Transverse colon (tissue), 4 donors: ENCODE results near the gene CSF3R. TPM values are rescaled to one million over a fixed set of nuclear protein-coding genes. Genes with fewer than 3 reads are reported as not detected.
"Not testable (repeated sequence)": the region's sequence is repeated elsewhere in the genome, so short reads cannot be mapped to it uniquely, and the experiment has no call there.

Source experiments
- DNase-seq: peaks from one replicate; pipeline ENCODE4 v3.0.0-alpha.2; 2019
- H3K27ac ChIP-seq, 4 donors: fragments of 200-600 bp; sonication (generic); 2 replicates each; pipeline ENCODE4 v1.5.1; 2016 to 2018; ENCODE audit warnings: inconsistent platforms in 4 of 4
- H3K27me3 ChIP-seq: fragments of 200-600 bp; sonication (generic); 2 replicates; pipeline ENCODE4 v1.5.1; 2017; ENCODE audit warnings: inconsistent platforms
- H3K36me3 ChIP-seq, 4 donors: fragments of 200-600 bp; sonication (generic); 2 replicates each; pipeline ENCODE4 v1.5.1; 2017 to 2019; ENCODE audit warnings: inconsistent platforms in 4 of 4
- H3K4me1 ChIP-seq, 4 donors: fragments of 200-600 bp; sonication (generic); 2 replicates each; pipeline ENCODE4 v1.5.1; 2017 to 2020; ENCODE audit warnings: inconsistent platforms in 4 of 4
- H3K4me3 ChIP-seq, 4 donors: fragments of 200-600 bp; sonication (generic); 1 replicate in 1 of 4; 2 replicates in 3 of 4; pipeline versions ENCODE4 v1.5.1 to v1.6.1; 2017 to 2019; ENCODE audit warnings: inconsistent platforms in 4 of 4
- H3K9me3 ChIP-seq, 2 donors: fragments of 200-600 bp; sonication (generic); 2 replicates each; pipeline ENCODE4 v1.5.1; 2017 to 2019; ENCODE audit warnings: inconsistent platforms in 2 of 2
- CTCF ChIP-seq, 5 experiments: fragments of 200-600 bp in 3 of 5; fragments of 450-650 bp in 2 of 5; sonication (generic) in 3 of 5; IDR thresholded peaks; 1 replicate in 2 of 5; 2 replicates in 3 of 5; pipeline ENCODE4 v1.5.1; 2016 to 2017; ENCODE audit warnings: antibody characterized with exemption in 5 of 5, inconsistent platforms in 3 of 5, mild to moderate bottlenecking in 2 of 5, moderate library complexity in 1 of 5
- EP300 ChIP-seq: sonication (generic); formaldehyde crosslinking; IDR thresholded peaks from one replicate; pipeline ENCODE4 v1.6.1; 2017; ENCODE audit warnings: antibody characterized with exemption, low read depth
- POLR2A ChIP-seq: fragments of 450-650 bp; IDR thresholded peaks from one replicate; pipeline ENCODE4 v1.6.1; 2016; ENCODE audit warnings: antibody characterized with exemption, mild to moderate bottlenecking, moderate library complexity
- POLR2AphosphoS5 ChIP-seq, 3 donors: sonication (generic); formaldehyde crosslinking; IDR thresholded peaks; one replicate each; pipeline ENCODE4 v1.6.1; 2016; ENCODE audit warnings: antibody characterized with exemption in 3 of 3
- WGBS, 2 donors: methylation state at CpG; one replicate each; pipeline ENCODE4 v1.1.5; 2018; ENCODE audit warnings: low coverage in 1 of 2; 5-methylcytosine and 5-hydroxymethylcytosine counted together
- in situ Hi-C, 4 donors: fragments of 200-750 bp; cut with MboI; loops; one replicate each; pipeline versions ENCODE4 v1.15.0 to v1.15.1; 2017; ENCODE audit warnings: low sequenced_read_pairs in 3 of 4, low pct_ligation_motif_present in 1 of 4, low pct_unique_long_range_greater_than_20kb in 1 of 4
- intact Hi-C: fragments of 100-400 bp; cut with DNase I; formaldehyde crosslinking; loops from one replicate; pipeline ENCODE4 v1.15.1; 2023; ENCODE audit warnings: low total_unique reads
- total RNA-seq, 4 donors: library from RNA; depleted of rRNA; stranded (reverse); fragments of >200 nt; gene quantifications; one replicate each; pipeline ENCODE4 v1.1.0, GENCODE V29; 2016

Gene CSF3R
- total RNA-seq, 4 donors from 2014 or later: 3.8 to 17.1 (median 5.2) TPM

GRCh38 chr1:36497207-36497606, 14.5 kb upstream of the CSF3R start:
- Histone ChIP-seq H3K27ac (no peak overlapping the region), H3K27me3 (peaks cover 13% of the 10 kb centered on the region), H3K9me3 (no peaks in the 10 kb centered on the region), H3K4me3 (no peak overlapping the region), H3K36me3 (no peaks in the 10 kb centered on the region), H3K4me1 (no peaks in the 10 kb centered on the region)
- no peak for DNase-seq
- in situ Hi-C loops: no loop called here
- TF ChIP-seq CTCF (IDR thresholded peaks at IDR 0.05) (no peak), EP300 (no peak), POLR2AphosphoS5 (IDR thresholded peaks at IDR 0.05) (no peak), POLR2A (no peak)
- intact Hi-C loops: no loop called here
- WGBS, 2 donors: 76 to 81% methylated on average over 2 of the region's 2 CpGs

GRCh38 chr1:36494971-36495370, 12.3 kb upstream of the CSF3R start:
- no peaks in the 10 kb centered on the region for H3K36me3 ChIP-seq
- peaks cover 7% of the 10 kb centered on the region for H3K27me3 ChIP-seq
- DNase-seq: no peak
- intact Hi-C loops: no loop called here
- TF ChIP-seq POLR2AphosphoS5 (IDR thresholded peaks at IDR 0.05) (no peak), CTCF (IDR thresholded peaks at IDR 0.05) (no peak), EP300 (no peak), POLR2A (no peak)
- in situ Hi-C loops: no loop called here
- H3K4me3 ChIP-seq: no peak overlapping the region
- H3K9me3 ChIP-seq: no peaks in the 10 kb centered on the region
- 77 to 78% methylated on average over 4 to 5 of the region's 5 CpGs for WGBS, 2 donors
- H3K4me1 ChIP-seq: no peaks in the 10 kb centered on the region
- no peak overlapping the region for H3K27ac ChIP-seq

- 78 to 86% methylated on average over 9 of the region's 9 CpGs for WGBS, 2 donors
- Histone ChIP-seq H3K9me3 (no peaks in the 10 kb centered on the region), H3K4me1 (no peaks in the 10 kb centered on the region), H3K27ac (no peak overlapping the region), H3K27me3 (peaks cover 5% of the 10 kb centered on the region), H3K36me3 (no peaks in the 10 kb centered on the region), H3K4me3 (no peak overlapping the region)
- intact Hi-C loops: no loop called here
- no peak for TF ChIP-seq CTCF (IDR thresholded peaks at IDR 0.05)
- no peak for TF ChIP-seq POLR2AphosphoS5 (IDR thresholded peaks at IDR 0.05)
- in situ Hi-C loops: no loop called here
- no peak for DNase-seq
Observed at GRCh38 chr1:36493524-36493923, 10.8 kb upstream of the CSF3R start.

DNA sequence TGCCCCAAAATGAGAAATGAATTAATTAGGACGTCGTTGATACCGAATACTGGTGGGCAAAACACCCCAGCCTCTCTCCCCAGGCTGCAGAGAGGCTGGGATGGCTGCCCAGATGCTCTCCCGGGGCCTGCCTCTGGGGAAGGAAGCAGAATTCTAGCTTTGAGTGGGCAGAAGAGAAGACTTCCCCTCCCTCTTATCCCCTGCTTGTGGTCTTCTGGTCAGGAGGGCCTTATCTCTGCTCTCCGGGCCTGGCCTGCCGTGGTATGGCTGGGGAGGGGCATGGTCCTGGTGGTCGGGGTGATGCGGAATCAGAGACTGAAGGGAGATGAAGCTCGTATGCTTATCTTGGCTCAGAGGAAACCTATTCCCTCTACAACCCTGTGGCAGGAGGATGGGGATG, 9.8 kb upstream of the CSF3R start:
- TF ChIP-seq EP300 (no peak), POLR2A (no peak), CTCF (IDR thresholded peaks at IDR 0.05) (no peak), POLR2AphosphoS5 (IDR thresholded peaks at IDR 0.05) (no peak)
- Histone ChIP-seq H3K36me3 (no peaks in the 10 kb centered on the region), H3K27ac (no peak overlapping the region), H3K4me3 (no peak overlapping the region), H3K4me1 (no peaks in the 10 kb centered on the region), H3K27me3 (no peaks in the 10 kb centered on the region), H3K9me3 (no peaks in the 10 kb centered on the region)
- in situ Hi-C loops: no loop called here
- 20 to 74% methylated on average over 2 to 9 of the region's 9 CpGs for WGBS, 2 donors
- DNase-seq: no peak
- intact Hi-C loops: no loop called here

- 62 to 87% methylated on average over 6 to 10 of the region's 10 CpGs for WGBS, 2 donors
- intact Hi-C loops, H3K4me1 ChIP-seq, H3K36me3 ChIP-seq, DNase-seq, H3K27me3 ChIP-seq, H3K27ac ChIP-seq, H3K4me3 ChIP-seq, H3K9me3 ChIP-seq, in situ Hi-C loops: not testable (repeated sequence)
Observed at GRCh38 chr1:36489258-36490051, 6.7 kb upstream of the CSF3R start.
